Smooth muscle cell (in vitro differentiated cells): ENCODE results near the gene DOP1B. TPM values are rescaled to one million over a fixed set of nuclear protein-coding genes. Genes with fewer than 3 reads are reported as not detected.

Source experiments
- DNase-seq: peaks from one replicate; lab custom pipeline; 2025; ENCODE audit not compliant: unreplicated experiment; lab: John Stamatoyannopoulos, UW
- H2AFZ ChIP-seq: fragments of 200-600 bp; sonication (generic); 2 replicates; pipeline ENCODE4 v1.6.0; 2016; ENCODE audit warnings: antibody characterized with exemption, low read depth, mild to moderate bottlenecking
- H3F3A ChIP-seq: fragments of 200-600 bp; sonication (generic); 2 replicates; pipeline ENCODE4 v1.6.0; 2017; ENCODE audit warnings: antibody characterized with exemption, low read depth
- H3K27ac ChIP-seq: fragments of 200-600 bp; sonication (generic); 2 replicates; pipeline ENCODE4 v1.5.1; 2016; ENCODE audit warnings: low read depth, mild to moderate bottlenecking
- H3K27me3 ChIP-seq: fragments of 200-600 bp; sonication (generic); 2 replicates; pipeline ENCODE4 v1.6.1; 2016; ENCODE audit warnings: low read depth, mild to moderate bottlenecking
- H3K36me3 ChIP-seq: fragments of 200-600 bp; sonication (generic); 2 replicates; pipeline ENCODE4 v1.5.1; 2016; ENCODE audit warnings: low read depth
- H3K4me1 ChIP-seq: fragments of 200-600 bp; sonication (generic); 2 replicates; pipeline ENCODE4 v1.5.1; 2016; ENCODE audit warnings: low read depth
- H3K4me2 ChIP-seq: fragments of 200-600 bp; sonication (generic); 2 replicates; pipeline ENCODE4 v1.6.0; 2016; ENCODE audit warnings: mild to moderate bottlenecking
- H3K4me3 ChIP-seq: fragments of 200-600 bp; sonication (generic); 2 replicates; pipeline ENCODE4 v1.5.1; 2016; ENCODE audit warnings: mild to moderate bottlenecking
- H3K79me2 ChIP-seq: fragments of 200-600 bp; sonication (generic); 2 replicates; pipeline ENCODE4 v1.6.0; 2016; ENCODE audit warnings: low read depth, mild to moderate bottlenecking
- H3K9ac ChIP-seq: fragments of 200-600 bp; sonication (generic); 2 replicates; pipeline ENCODE4 v1.6.0; 2016; ENCODE audit warnings: low read depth
- H3K9me3 ChIP-seq: fragments of 200-600 bp; sonication (generic); replicated peaks from 2 replicates; pipeline ENCODE4 v1.5.1; 2016; ENCODE audit warnings: low read depth
- H4K20me1 ChIP-seq: fragments of 200-600 bp; sonication (generic); 2 replicates; pipeline ENCODE4 v1.6.0; 2016; ENCODE audit warnings: low read depth
- CTCF ChIP-seq: fragments of 200-600 bp; sonication (generic); IDR thresholded peaks from 2 replicates; pipeline ENCODE4 v1.5.1; 2017; ENCODE audit warnings: borderline replicate concordance, mild to moderate bottlenecking, antibody characterized with exemption; ENCODE audit not compliant: insufficient read depth, poor library complexity, severe bottlenecking
- WGBS: methylation state at CpG from one replicate; pipeline ENCODE4 v1.1.7; 2016; ENCODE audit warnings: low lambda C conversion rate; 5-methylcytosine and 5-hydroxymethylcytosine counted together
- polyA plus RNA-seq: library from polyadenylated mRNA; unstranded; fragments of >200 nt; fragmentation: Nextera tagmentation; extraction: Ambion mirVana; gene quantifications from 2 replicates; pipeline ENCODE4 v1.2.1, GENCODE V29; 2016
- total RNA-seq: library from RNA; depleted of rRNA; stranded (reverse); fragments of >200 nt; gene quantifications from 2 replicates; pipeline ENCODE4 v1.2.3, GENCODE V29; 2014

The DOP1B gene
- total and polyA plus RNA-seq, 2 experiments from 2014 or later = 3.2 to 14.5 TPM

- H3K9me3 ChIP-seq = no peaks in the 10 kb centered on the region
- H3F3A ChIP-seq = no peaks in the 10 kb centered on the region
- H3K4me2 ChIP-seq = no peak overlapping the region
- no peak for TF ChIP-seq CTCF
- no peak overlapping the region for H3K27ac ChIP-seq
- no peaks in the 10 kb centered on the region for H3K4me1 ChIP-seq
- H3K79me2 ChIP-seq = no peaks in the 10 kb centered on the region
- H4K20me1 ChIP-seq = no peaks in the 10 kb centered on the region
- DNase-seq = no peak
- H3K4me3 ChIP-seq = no peak overlapping the region
- no peaks in the 10 kb centered on the region for H3K36me3 ChIP-seq
- no peaks in the 10 kb centered on the region for H3K27me3 ChIP-seq
- 96% methylated on average over 6 of the region's 6 CpGs for WGBS
- H2AFZ ChIP-seq = no peak overlapping the region
- no peak overlapping the region for H3K9ac ChIP-seq
Observed at GRCh38 chr21:36174780-36175179, 18.2 kb downstream of the DOP1B start.

GRCh38 chr21:36175771-36176565 lies 19.3 kb downstream of the DOP1B start:
- H3K4me2 ChIP-seq = no peak overlapping the region
- H3K9me3 ChIP-seq = no peaks in the 10 kb centered on the region
- no peaks in the 10 kb centered on the region for H3K4me1 ChIP-seq
- no peaks in the 10 kb centered on the region for H3K27me3 ChIP-seq
- no peak overlapping the region for H2AFZ ChIP-seq
- no peak overlapping the region for H3K27ac ChIP-seq
- no peak overlapping the region for H3K9ac ChIP-seq
- no peak for TF ChIP-seq CTCF
- 89% methylated on average over 7 of the region's 7 CpGs for WGBS
- no peaks in the 10 kb centered on the region for H3F3A ChIP-seq
- no peak overlapping the region for H3K4me3 ChIP-seq
- no peak for DNase-seq
- no peaks in the 10 kb centered on the region for H4K20me1 ChIP-seq
- H3K79me2 ChIP-seq = no peaks in the 10 kb centered on the region
- no peaks in the 10 kb centered on the region for H3K36me3 ChIP-seq

- H3K27ac ChIP-seq = no peak overlapping the region
- WGBS = 82% methylated on average over 2 of the region's 2 CpGs
Observed at GRCh38 chr21:36178349-36178748, 21.7 kb downstream of the DOP1B start.

More at GRCh38 chr21:36178349-36178748, 21.7 kb downstream of the DOP1B start:
- Histone ChIP-seq H3K9me3 (no peaks in the 10 kb centered on the region), H4K20me1 (no peaks in the 10 kb centered on the region), H3K27me3 (no peaks in the 10 kb centered on the region), H3K4me3 (no peak overlapping the region), H2AFZ (no peak overlapping the region), H3K4me1 (no peaks in the 10 kb centered on the region), H3K4me2 (no peak overlapping the region), H3K9ac (no peak overlapping the region), H3K79me2 (no peaks in the 10 kb centered on the region), H3F3A (no peaks in the 10 kb centered on the region), H3K36me3 (no peaks in the 10 kb centered on the region)
- no peak for TF ChIP-seq CTCF
- no peak for DNase-seq
